PC-9 (cell line): ENCODE measurements around the gene KIF3C. TPM values are rescaled to one million over a fixed set of nuclear protein-coding genes. Genes with fewer than 3 reads are reported as not detected.
"Not testable (repeated sequence)": the region's sequence is repeated elsewhere in the genome, so short reads cannot be mapped to it uniquely, and the experiment has no call there.

Source experiments
- BruUV-seq: library from RNA; stranded (reverse); fragments of 400-500 nt; replicated peaks from 2 replicates; lab custom pipeline; 2021; lab: Mats Ljungman, UMichigan
- CTCF ChIA-PET: fragments of 300-600 bp; sonication (Branson Sonifier 250); formaldehyde crosslinking; loops from one replicate; lab custom pipeline; 2022; ENCODE audit warnings: antibody characterized with exemption; lab: Charles Lee
- POLR2A ChIA-PET: fragments of 300-600 bp; sonication (Branson Sonifier 250); formaldehyde crosslinking; loops from one replicate; lab custom pipeline; 2022; ENCODE audit warnings: antibody characterized with exemption; ENCODE audit not compliant: unreplicated experiment; lab: Charles Lee
- DNase-seq, 2 experiments: peaks; one replicate each; pipeline versions ENCODE4 v3.0.0 to v3.0.0-alpha.2; 2015 to 2022; ENCODE audit warnings: mixed read lengths in 1 of 2
- H2AFZ ChIP-seq: fragments of 200-600 bp; sonication (generic); 2 replicates; pipeline ENCODE4 v1.8.1; 2017; ENCODE audit warnings: antibody characterized with exemption
- H3F3A ChIP-seq: fragments of 200-600 bp; sonication (generic); 2 replicates; pipeline ENCODE4 v1.8.1; 2017; ENCODE audit warnings: antibody characterized with exemption, mild to moderate bottlenecking, low read depth; ENCODE audit not compliant: insufficient read depth
- H3K27ac ChIP-seq: fragments of 200-600 bp; sonication (generic); 2 replicates; pipeline ENCODE4 v1.6.1; 2016; ENCODE audit warnings: mixed run types
- H3K27me3 ChIP-seq: fragments of 200-600 bp; sonication (generic); 2 replicates; pipeline ENCODE4 v1.6.1; 2016; ENCODE audit warnings: low read depth, mixed run types; ENCODE audit not compliant: insufficient read depth
- H3K36me3 ChIP-seq: fragments of 200-600 bp; sonication (generic); 2 replicates; pipeline ENCODE4 v1.6.1; 2016; ENCODE audit warnings: low read depth, mixed run types
- H3K4me1 ChIP-seq: fragments of 200-600 bp; sonication (generic); replicated peaks from 2 replicates; pipeline ENCODE4 v1.6.1; 2016; ENCODE audit warnings: mixed run types; ENCODE audit not compliant: insufficient read depth
- H3K4me2 ChIP-seq: fragments of 200-600 bp; sonication (generic); 2 replicates; pipeline ENCODE4 v1.6.1; 2017; ENCODE audit warnings: mixed run types
- H3K4me3 ChIP-seq: fragments of 200-600 bp; sonication (generic); 2 replicates; pipeline ENCODE4 v1.6.1; 2016; ENCODE audit warnings: mixed run types
- H3K79me2 ChIP-seq: fragments of 200-600 bp; sonication (generic); 2 replicates; pipeline ENCODE4 v1.6.1; 2017; ENCODE audit warnings: low read depth, mixed run types
- H3K9me2 ChIP-seq: fragments of 200-600 bp; sonication (generic); 2 replicates; pipeline ENCODE4 v1.8.1; 2017; ENCODE audit warnings: mild to moderate bottlenecking; ENCODE audit not compliant: insufficient read depth
- H3K9me3 ChIP-seq: fragments of 200-600 bp; sonication (generic); 2 replicates; pipeline ENCODE4 v1.8.1; 2016; ENCODE audit warnings: low read depth; ENCODE audit not compliant: insufficient read depth
- H4K20me1 ChIP-seq: fragments of 200-600 bp; sonication (generic); 2 replicates; pipeline ENCODE4 v1.8.1; 2017; ENCODE audit not compliant: insufficient read depth
- EZH2 ChIP-seq: fragments of 200-600 bp; sonication (generic); IDR thresholded peaks from 2 replicates; pipeline ENCODE4 v1.8.0; 2017; ENCODE audit warnings: antibody characterized with exemption, low read depth
- intact Hi-C: fragments of 100-400 bp; cut with micrococcal nuclease; formaldehyde crosslinking; loops from one replicate; pipeline ENCODE4 v1.10.0; 2022; ENCODE audit not compliant: unreplicated experiment
- total RNA-seq: library from RNA; stranded (reverse); gene quantifications from 2 replicates; pipeline ENCODE4 v1.2.3, GENCODE V29; 2021
- TF ChIP-seq, protein P1 (sequence below): fragments of 200-600 bp; sonication (generic); conservative IDR thresholded peaks from 2 replicates; pipeline ENCODE4 v1.6.1; 2017; ENCODE audit warnings: mixed run types, antibody characterized with exemption, mild to moderate bottlenecking, moderate library complexity

Gene KIF3C
- total RNA-seq, 1 experiment from 2014 or later, result 50.5 TPM

DNA sequence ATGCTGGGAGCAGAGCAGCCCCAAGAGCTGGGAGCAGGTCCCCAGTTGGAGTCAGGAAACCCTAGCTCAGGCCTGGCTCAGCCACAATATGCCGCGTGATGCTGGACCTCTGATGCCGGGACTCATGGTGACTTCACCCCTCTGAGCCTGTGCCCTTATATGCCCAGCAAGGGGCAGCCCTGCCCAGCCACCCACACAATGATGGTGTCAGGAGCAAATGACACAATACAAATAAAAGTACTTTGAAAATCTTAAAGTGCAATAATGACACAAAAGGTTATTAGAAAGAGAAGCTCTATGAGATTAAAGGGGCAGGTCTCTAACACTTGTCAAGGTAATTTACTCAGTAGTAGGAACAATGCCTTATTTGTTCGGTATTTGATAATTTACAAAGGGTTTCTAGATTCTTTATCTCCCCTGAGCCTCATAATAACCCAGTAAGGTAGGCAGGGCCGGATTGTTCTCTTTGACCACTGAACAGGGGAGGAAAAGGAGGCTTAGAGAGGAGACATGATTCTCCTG, 18.3 kb upstream of the KIF3C start:
- TF ChIP-seq, protein P1, sequence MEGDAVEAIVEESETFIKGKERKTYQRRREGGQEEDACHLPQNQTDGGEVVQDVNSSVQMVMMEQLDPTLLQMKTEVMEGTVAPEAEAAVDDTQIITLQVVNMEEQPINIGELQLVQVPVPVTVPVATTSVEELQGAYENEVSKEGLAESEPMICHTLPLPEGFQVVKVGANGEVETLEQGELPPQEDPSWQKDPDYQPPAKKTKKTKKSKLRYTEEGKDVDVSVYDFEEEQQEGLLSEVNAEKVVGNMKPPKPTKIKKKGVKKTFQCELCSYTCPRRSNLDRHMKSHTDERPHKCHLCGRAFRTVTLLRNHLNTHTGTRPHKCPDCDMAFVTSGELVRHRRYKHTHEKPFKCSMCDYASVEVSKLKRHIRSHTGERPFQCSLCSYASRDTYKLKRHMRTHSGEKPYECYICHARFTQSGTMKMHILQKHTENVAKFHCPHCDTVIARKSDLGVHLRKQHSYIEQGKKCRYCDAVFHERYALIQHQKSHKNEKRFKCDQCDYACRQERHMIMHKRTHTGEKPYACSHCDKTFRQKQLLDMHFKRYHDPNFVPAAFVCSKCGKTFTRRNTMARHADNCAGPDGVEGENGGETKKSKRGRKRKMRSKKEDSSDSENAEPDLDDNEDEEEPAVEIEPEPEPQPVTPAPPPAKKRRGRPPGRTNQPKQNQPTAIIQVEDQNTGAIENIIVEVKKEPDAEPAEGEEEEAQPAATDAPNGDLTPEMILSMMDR, result no peak
- no peak for TF ChIP-seq EZH2
- H3K9me3 ChIP-seq, result no peaks in the 10 kb centered on the region
- H3K27ac ChIP-seq, result peak overlapping the region; percentile 30
- peak in 1 of 2 experiments; percentile 40 for DNase-seq
- intact Hi-C loops, result no loop called here
- no peaks in the 10 kb centered on the region for H3K79me2 ChIP-seq
- no peak overlapping the region for H3K4me2 ChIP-seq
- no peak overlapping the region for H2AFZ ChIP-seq
- ChIA-PET POLR2A (no interaction called here), CTCF (interaction anchor here (0.7 to 1.0 kb wide), 2 partner anchors 41 to 166 kb away, joined by 4 to 6 read pairs; no protein-coding TSS in a partner anchor)
- peaks cover 26% of the 10 kb centered on the region for H3F3A ChIP-seq
- H3K27me3 ChIP-seq, result no peaks in the 10 kb centered on the region
- H3K9me2 ChIP-seq, result no peaks in the 10 kb centered on the region
- no peaks in the 10 kb centered on the region for H3K36me3 ChIP-seq
- BruUV-seq, result no TSS peak
- no peaks in the 10 kb centered on the region for H4K20me1 ChIP-seq
- H3K4me3 ChIP-seq, result no peak overlapping the region
- H3K4me1 ChIP-seq, result peaks cover 55% of the 10 kb centered on the region

DNA sequence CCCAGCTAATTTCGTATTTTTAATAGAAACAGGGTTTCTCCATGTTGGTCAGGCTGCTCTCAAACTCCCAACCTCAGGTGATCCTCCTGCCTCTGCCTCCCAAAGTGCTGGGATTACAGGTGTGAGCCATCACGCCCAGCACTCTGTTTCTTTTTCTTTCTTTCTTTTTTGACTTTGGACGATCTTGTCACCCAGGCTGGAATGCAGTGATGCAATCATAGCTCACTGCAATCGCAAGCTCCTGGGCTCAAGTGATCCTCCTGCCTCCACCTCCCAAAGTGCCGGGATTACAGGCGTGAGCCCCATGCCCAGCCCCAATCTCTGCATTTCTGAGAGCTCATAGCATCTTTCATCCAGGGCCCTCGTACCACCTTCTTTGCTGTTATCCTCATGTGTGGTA, 17.1 kb upstream of the KIF3C start:
- TSS peak; percentile 64 for BruUV-seq
- not testable (repeated sequence) for H3K4me2 ChIP-seq
- H3K27ac ChIP-seq, result peak overlapping the region; percentile 92

DNA sequence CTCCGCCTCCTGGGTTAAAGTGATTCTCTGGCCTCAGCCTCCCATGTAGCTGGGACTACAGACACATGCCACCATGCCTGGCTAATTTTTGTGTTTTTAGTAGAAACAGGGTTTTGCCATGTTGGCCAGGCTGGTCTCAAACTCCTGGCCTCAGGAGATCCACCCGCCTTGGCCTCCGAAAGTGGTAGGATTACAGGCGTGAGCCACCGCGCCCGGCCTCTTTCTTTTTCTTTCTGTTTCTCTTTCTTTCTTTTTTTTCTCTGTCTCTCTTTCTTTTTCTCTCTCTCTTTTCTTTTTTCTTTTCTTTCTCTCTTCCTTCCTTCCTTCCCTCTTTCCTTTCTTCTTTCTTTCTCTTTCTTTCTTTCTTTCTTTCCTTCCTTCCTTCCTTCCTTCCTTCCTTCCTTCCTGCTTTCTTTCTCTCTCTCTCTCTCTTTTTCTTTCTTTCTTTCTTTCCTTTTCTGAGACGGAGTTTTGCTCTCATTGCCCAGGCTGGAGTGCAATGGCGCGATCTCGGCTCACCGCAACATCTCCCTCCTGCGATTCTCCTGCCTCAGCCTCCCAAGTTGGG, 16.6 kb upstream of the KIF3C start:
- POLR2A ChIA-PET, H2AFZ ChIP-seq, BruUV-seq, H3K27me3 ChIP-seq, H3K79me2 ChIP-seq, H3K36me3 ChIP-seq, DNase-seq, H3K9me3 ChIP-seq, H3K9me2 ChIP-seq, H4K20me1 ChIP-seq, H3K4me2 ChIP-seq, H3K4me3 ChIP-seq: not testable (repeated sequence)
- Histone ChIP-seq H3F3A (peaks cover 26% of the 10 kb centered on the region), H3K27ac (peak overlapping the region; percentile 92), H3K4me1 (peaks cover 55% of the 10 kb centered on the region)
- intact Hi-C loops, result loop anchor here (5.0 kb wide), 1 partner anchor 88 kb away; no protein-coding TSS in a partner anchor
- CTCF ChIA-PET, result interaction anchor here (0.6 kb wide), 1 partner anchor 230 kb away, joined by 3 read pairs; no protein-coding TSS in a partner anchor

More for the DNA sequence above, 17.1 kb upstream of the KIF3C start:
- H4K20me1 ChIP-seq, H3K79me2 ChIP-seq, H2AFZ ChIP-seq, DNase-seq, H3K36me3 ChIP-seq, POLR2A ChIA-PET, H3K9me2 ChIP-seq, H3K9me3 ChIP-seq, H3K27me3 ChIP-seq, H3K4me3 ChIP-seq: not testable (repeated sequence)
- Histone ChIP-seq H3K4me1 (peaks cover 55% of the 10 kb centered on the region), H3F3A (peaks cover 26% of the 10 kb centered on the region)
- intact Hi-C loops, result loop anchor here (5.0 kb wide), 1 partner anchor 88 kb away; no protein-coding TSS in a partner anchor
- CTCF ChIA-PET, result interaction anchor here (0.6 kb wide), 2 partner anchors 145 to 230 kb away, joined by 3 to 4 read pairs; no protein-coding TSS in a partner anchor

DNA sequence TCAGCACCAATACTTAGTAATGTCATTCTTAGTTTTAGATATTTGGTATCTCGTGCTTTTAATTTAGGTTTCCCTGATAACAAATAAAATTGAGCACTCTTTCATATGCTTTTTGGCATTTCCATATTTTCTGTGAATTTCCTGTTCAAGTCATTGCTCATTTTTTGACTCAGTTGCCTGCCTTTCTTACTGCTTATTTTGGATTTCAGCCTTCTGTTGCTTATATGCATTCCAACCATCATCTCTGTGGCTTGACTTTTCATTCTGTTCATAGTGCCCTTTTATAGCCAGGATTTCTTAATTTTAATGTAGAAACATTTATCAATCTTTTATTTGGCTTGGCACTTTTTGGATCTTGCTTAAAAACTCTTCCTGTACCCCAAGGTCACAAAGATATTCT, 14.5 kb upstream of the KIF3C start:
- no peaks in the 10 kb centered on the region for H4K20me1 ChIP-seq
- intact Hi-C loops, result loop anchor here (1.0 to 5.0 kb wide), 3 partner anchors 15 to 90 kb away; partner anchors contain the start of gene RAB10
- H3K27ac ChIP-seq, result peak overlapping the region; percentile 92
- H3K4me2 ChIP-seq, result 0 out of 2 replicates have a peak overlapping the region, but pooled peaks have one; percentile 2
- no peak overlapping the region for H2AFZ ChIP-seq
- no TSS peak for BruUV-seq
- H3K4me1 ChIP-seq, result peaks cover 57% of the 10 kb centered on the region
- POLR2A ChIA-PET, result no interaction called here
- H3F3A ChIP-seq, result peaks cover 29% of the 10 kb centered on the region
- no peaks in the 10 kb centered on the region for H3K9me2 ChIP-seq
- no peaks in the 10 kb centered on the region for H3K9me3 ChIP-seq
- CTCF ChIA-PET, result interaction anchor here (0.7 kb wide), 1 partner anchor 93 kb away, joined by 14 read pairs; no protein-coding TSS in a partner anchor
- H3K79me2 ChIP-seq, result no peaks in the 10 kb centered on the region
- no peak for DNase-seq
- TF ChIP-seq, protein P1, result no peak
- no peaks in the 10 kb centered on the region for H3K36me3 ChIP-seq
- no peak overlapping the region for H3K4me3 ChIP-seq
- no peaks in the 10 kb centered on the region for H3K27me3 ChIP-seq
